HG02970 (cell line): Measurements from ENCODE around the gene SMLR1.

Experiments used
- ATAC-seq: cut with Tn5 transposase; IDR thresholded peaks from one replicate; pipeline ENCODE4 v1.9.1; 2021; ENCODE audit warnings: mild to moderate bottlenecking, moderate library complexity, moderate number of reproducible peaks; ENCODE audit not compliant: unreplicated experiment, low FRiP score

The SMLR1 gene

DNA sequence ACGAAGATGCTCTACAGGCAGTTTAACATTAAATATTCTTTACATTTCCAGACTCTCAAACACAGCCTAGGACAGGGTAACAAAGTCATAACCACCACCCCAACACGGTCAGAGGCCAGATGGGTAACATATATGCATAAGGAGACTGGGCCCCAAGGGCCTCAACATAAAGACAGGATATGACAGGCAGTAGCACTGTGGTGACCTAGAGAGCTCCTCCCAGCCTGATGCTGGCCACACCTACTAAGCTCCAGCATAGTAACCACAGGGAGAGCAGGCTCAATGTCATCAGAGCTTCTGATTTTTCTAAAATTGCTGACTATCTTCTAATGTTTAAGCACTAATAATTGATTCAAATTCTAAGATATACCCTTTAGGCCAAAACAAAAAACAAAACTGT lies 21.7 kb downstream of the SMLR1 start:
- no peak for ATAC-seq

- ATAC-seq, result no peak
These were observed 22.4 kb downstream of the SMLR1 start for GRCh38 chr6:130849594-130849993.

DNA sequence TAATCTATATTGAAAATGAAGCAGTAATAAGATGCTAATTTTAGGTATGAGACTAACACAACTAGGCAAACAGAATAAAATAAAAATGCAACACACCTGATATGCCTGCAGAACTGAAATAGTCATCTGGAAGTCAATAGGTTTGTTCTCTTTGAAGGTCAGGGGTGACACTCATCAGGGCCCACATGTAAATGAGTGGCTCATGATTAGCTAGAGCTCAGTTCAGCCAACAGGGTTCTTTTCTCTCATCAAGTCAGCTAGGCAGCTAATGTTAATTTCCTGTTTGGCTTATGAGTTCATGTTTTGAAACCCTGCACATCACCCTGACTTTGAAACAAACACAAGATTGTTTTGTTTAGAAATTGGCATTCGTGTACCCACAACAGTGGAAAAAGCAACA lies 23.8 kb downstream of the SMLR1 start:
- no peak for ATAC-seq

DNA sequence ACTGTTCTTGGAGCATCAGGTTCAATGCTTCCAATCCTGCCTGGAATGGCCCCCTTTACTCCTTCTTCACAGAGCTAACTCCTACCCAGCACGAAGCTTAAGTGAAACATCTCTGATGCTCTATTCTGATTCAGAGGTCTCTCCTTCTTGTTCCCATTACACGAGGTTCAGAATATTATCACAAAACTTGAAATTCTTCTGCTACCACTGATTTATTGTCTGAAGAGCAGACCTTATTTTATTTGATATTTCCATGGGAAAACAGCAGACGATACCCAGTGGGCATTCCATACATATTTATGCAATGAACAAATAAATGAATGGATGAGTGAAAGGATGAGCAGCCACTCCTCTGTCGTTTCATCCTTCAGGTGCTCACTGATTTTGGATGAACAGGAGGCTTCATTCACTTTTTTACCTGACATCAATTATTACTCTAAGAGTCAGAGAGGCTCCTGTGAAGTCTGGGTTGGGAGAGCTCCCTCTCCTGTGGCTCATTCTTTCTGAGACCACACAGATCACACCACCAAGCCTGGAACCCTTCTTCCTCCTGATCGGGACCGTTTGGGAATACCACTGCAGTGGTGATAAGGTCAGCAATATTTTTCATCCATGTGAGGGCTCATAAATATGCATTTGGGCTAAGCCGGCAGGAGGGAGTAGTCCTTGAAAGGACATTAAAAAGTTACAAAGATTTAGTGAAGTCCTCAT lies 25.8 kb downstream of the SMLR1 start:
- ATAC-seq, result no peak

GRCh38 chr6:130853555-130854183 lies 26.5 kb downstream of the SMLR1 start:
- ATAC-seq, result no peak

GRCh38 chr6:130858054-130858453 lies 30.8 kb downstream of the SMLR1 start:
- ATAC-seq, result no peak

GRCh38 chr6:130858498-130859160 lies 31.4 kb downstream of the SMLR1 start:
- ATAC-seq, result no peak

DNA sequence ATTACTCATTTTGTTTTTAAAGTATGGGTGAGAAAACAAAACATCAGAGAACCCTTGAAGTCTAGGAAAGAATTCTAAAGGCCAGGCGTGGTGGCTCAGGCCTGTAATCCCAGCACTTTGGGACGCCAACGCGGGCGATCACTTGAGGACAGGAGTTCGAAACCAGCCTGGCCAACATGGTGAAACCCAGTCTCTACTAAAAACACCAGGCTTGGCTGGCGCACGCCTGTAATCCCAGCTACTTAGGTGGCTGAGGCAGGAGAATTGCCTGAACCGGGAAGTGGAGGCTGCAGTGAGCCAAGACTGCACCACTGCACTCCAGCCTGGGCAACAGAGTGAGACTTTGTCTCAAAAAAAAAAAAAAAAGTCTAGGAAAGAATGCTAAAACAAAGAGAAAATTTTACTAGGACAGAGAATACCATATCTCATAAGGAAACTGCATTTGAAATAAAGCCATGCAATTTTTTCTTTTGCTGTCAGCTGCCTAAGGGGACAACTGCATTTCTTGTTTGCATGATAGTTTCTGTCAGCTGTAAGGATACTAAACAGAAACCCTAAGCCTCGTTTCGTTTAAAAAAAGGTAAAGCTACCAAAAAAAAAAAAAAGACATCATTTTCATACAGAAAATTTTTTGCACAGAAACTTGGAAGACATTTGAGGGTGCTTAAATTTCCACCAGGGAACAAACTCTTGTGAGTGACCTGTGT lies 32.1 kb downstream of the SMLR1 start:
- ATAC-seq, result no peak

- ATAC-seq, result no peak
These were observed 35.2 kb downstream of the SMLR1 start for GRCh38 chr6:130862370-130862769.

DNA sequence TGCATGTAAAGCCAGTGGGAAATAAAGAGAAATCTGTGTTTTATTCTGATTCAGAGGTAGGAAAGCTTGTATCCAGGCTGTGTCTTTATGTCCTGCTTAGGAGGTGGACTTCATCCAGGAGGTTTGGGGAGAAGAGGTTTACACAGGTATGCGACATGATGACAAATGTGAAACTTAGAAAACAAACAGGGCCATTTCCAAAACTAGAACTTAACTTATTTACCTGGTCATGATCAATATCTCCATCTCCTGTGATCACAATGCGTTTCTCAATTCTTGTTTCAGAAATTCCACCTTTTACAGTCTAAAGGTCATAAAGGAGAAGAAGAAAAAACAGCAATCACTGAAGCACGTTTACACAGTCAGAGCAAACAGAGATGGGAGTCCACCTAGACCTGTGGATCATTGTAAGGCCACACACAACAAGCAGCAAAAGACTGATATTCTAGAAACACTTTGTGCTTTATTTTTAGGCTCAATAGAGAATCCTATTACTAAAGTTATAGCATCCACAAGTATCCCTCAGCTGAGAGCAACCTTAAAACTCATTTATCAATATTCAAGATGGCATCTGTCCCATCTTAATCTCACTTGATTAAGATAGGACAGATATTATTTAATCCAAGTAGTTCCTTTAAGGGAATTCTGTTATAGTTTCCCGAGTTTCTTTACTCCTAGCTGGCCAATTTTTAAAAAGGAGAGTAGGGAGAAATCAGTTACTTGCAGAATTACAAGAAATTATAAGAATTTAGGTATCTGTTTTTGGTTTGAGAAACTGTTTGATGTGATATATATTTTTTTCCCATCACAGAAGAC lies 36.4 kb downstream of the SMLR1 start:
- ATAC-seq, result no peak

GRCh38 chr6:130864344-130864743 lies 37.1 kb downstream of the SMLR1 start:
- ATAC-seq, result no peak

DNA sequence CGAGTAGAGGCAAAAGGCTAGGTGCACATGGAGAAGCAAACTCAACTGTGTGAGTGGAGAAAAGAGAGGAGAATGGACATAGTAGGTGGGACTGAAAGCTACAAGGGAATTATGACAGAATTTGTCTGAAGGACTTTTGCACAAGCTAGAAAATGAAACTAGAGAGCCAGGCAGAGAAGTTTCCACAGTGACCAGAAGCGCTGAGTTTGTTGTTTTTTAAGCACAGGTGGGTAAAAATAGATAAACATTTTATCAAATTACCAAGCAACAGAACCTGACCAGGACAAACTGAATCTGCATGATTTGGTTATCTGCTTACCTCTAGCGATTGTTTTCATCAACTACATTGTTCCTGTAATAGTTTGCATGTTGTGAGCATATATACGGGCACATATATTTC lies 38.6 kb downstream of the SMLR1 start:
- ATAC-seq, result no peak

- ATAC-seq, result no peak
These were observed 42.5 kb downstream of the SMLR1 start for GRCh38 chr6:130869681-130870080.

DNA sequence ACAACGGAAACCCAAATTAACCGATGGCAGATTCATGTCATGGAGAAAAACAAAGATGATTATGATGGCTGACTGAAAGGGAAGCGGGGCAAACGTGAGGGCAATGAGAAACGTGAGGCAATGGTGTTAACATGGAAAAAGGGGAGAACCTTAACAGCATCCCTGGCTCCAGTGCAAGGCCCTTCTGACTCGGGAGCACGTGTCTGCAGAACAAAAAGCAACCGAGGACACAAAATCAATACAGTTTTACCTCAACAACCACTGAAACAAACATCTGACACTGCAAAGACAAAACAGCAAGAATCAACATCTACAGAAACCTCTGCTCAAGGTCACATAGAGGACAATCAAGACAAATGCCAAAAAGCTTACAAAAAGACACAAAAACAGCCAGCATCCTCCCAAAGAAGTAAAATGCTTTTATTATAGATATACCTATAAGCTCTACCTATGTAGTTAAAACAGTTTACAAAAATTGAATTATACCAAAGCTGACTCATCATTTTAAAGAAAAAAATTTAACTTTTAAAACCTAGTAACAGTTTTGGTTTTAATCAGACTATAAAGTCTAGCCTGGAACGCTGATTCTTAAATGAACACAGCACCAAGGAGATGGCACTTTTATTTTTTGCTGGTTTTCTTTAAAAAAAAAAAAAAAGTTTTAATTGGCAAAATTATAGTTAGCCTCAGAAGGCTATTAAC lies 43.1 kb downstream of the SMLR1 start:
- ATAC-seq, result no peak

GRCh38 chr6:130872250-130873095 lies 45.3 kb downstream of the SMLR1 start:
- ATAC-seq, result no peak

DNA sequence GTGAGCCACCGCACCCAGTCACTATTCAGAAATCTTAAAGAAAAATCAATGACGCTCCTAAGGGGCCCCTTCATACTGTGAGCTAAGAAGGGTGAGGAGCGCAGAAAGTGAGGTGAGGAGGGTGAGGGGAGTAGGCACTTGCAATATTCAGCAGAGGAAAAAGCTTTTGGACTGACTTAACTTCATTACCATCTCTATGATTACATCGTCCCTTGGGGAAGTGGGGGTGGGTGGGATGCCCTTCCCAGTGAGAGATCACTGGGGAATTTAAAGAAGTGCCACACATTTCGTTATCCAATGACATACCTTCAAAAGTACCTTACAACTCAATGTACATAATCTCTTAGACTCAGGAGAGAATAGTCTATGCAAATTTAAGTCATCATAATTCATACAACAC lies 46.5 kb downstream of the SMLR1 start:
- no peak for ATAC-seq

DNA sequence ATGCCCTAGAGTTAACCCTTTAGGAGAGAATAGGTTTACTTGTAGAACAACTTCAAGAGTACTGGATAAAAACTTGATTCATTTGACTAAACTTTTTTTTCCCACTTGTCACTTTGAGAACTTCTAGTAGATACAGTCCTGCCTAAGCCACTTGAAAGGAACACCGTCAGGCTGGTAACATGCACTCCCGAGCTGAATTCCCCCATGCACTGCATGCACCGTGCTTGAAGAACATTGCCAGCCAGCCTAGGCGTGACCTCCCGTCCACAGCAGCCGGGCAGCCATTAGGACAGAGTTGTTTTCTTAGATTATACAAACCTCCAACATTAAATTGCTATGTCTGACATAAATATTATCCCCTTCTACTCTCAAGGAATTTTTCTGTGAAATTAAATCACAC lies 52.6 kb downstream of the SMLR1 start:
- ATAC-seq, result no peak

DNA sequence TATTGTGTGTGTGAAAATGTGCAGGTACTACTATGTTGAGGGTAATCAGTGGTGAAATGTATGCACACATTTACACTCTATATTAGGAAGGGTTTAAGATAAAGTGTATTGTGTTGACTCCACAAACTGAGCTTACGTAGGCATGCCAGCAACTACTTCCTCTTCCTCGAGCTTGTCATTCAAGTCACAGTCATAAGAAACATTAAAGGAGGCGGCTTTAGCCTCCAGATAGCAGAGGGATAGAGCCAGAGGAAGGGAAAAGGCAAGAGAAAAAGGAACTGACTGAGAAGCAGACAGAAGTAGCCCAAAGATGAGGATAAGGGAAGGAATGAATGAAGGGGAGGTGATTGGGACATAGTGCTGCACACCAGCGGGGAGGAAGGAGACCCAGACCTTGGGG lies 55.2 kb downstream of the SMLR1 start:
- no peak for ATAC-seq
